HepG2 (cell line): Measurements from ENCODE around the gene BBC3. TPM values are rescaled to one million over a fixed set of nuclear protein-coding genes. Genes with fewer than 3 reads are reported as not detected.

Source experiments
- ARNTL ChIP-seq: sonication (generic); formaldehyde crosslinking; IDR thresholded peaks from 2 replicates; pipeline ENCODE4 v1.4.0; 2020; ENCODE audit warnings: mild to moderate bottlenecking, missing genetic modification reagents
- ASH2L ChIP-seq: fragments of 300-600, 200-600 bp; sonication (generic); IDR thresholded peaks from 2 replicates; pipeline ENCODE4 v1.7.0; 2017; ENCODE audit warnings: low read depth, mild to moderate bottlenecking, moderate library complexity, mixed read lengths, low read length; ENCODE audit not compliant: insufficient read length
- CREM ChIP-seq, 2 experiments: sonication (generic) in 1 of 2; formaldehyde crosslinking in 1 of 2; IDR thresholded peaks; 2 replicates each; pipeline versions ENCODE4 v1.4.0 to v1.6.1; 2016 to 2020; ENCODE audit warnings: antibody characterized with exemption in 1 of 2, mild to moderate bottlenecking in 1 of 2, missing genetic modification reagents in 1 of 2
- ELF3 ChIP-seq: IDR thresholded peaks from 2 replicates; pipeline ENCODE4 v1.6.1; 2016; ENCODE audit warnings: missing genetic modification reagents, missing compliant biosample characterization
- GATAD2A ChIP-seq: IDR thresholded peaks from 2 replicates; pipeline ENCODE4 v1.6.1; 2016
- HNF4G ChIP-seq, 2 experiments: sonication (generic) in 1 of 2; formaldehyde crosslinking in 1 of 2; IDR thresholded peaks; 2 replicates each; pipeline versions ENCODE4 v1.4.0 to v1.6.1; 2011 to 2020; ENCODE audit warnings: borderline replicate concordance in 2 of 2, low read depth in 2 of 2, mild to moderate bottlenecking in 2 of 2, low read length in 1 of 2, missing genetic modification reagents in 1 of 2, moderate library complexity in 1 of 2
- KAT8 ChIP-seq: IDR thresholded peaks from 2 replicates; pipeline ENCODE4 v1.6.1; 2016; ENCODE audit warnings: missing genetic modification reagents, missing compliant biosample characterization
- MTA3 ChIP-seq: sonication (generic); formaldehyde crosslinking; IDR thresholded peaks from 2 replicates; pipeline ENCODE4 v1.4.0; 2020; ENCODE audit warnings: missing genetic modification reagents
- RBAK ChIP-seq: sonication (generic); formaldehyde crosslinking; IDR thresholded peaks from 2 replicates; pipeline ENCODE4 v1.5.1; 2020; ENCODE audit warnings: mild to moderate bottlenecking, missing genetic modification reagents
- RXRA ChIP-seq: sonication (generic); formaldehyde crosslinking; IDR thresholded peaks from 2 replicates; pipeline ENCODE4 v1.5.1; 2020; ENCODE audit warnings: missing genetic modification reagents
- SOX13 ChIP-seq, 3 experiments: fragments of 450-650 bp in 1 of 3; sonication (generic) in 1 of 3; formaldehyde crosslinking in 1 of 3; IDR thresholded peaks in 2 of 3; conservative IDR thresholded peaks in 1 of 3; 2 replicates each; pipeline versions ENCODE4 v1.5.0 to v1.6.1; 2016 to 2020; ENCODE audit warnings: antibody characterized with exemption in 1 of 3, mild to moderate bottlenecking in 1 of 3, missing compliant biosample characterization in 1 of 3, missing genetic modification reagents in 1 of 3, moderate library complexity in 1 of 3
- THAP11 ChIP-seq: IDR thresholded peaks from 2 replicates; pipeline ENCODE4 v1.6.1; 2016; ENCODE audit warnings: missing biosample characterization, missing genetic modification reagents
- ZNF124 ChIP-seq: sonication (generic); formaldehyde crosslinking; IDR thresholded peaks from 2 replicates; pipeline ENCODE4 v1.4.0; 2020; ENCODE audit warnings: missing genetic modification reagents
- ZNF205 ChIP-seq: IDR thresholded peaks from 2 replicates; pipeline ENCODE4 v1.6.1; 2018; ENCODE audit warnings: missing biosample characterization, missing genetic modification reagents
- ZNF232 ChIP-seq: sonication (generic); formaldehyde crosslinking; IDR thresholded peaks from 2 replicates; pipeline ENCODE4 v1.4.0; 2020; ENCODE audit warnings: missing genetic modification reagents, borderline replicate concordance
- ZNF563 ChIP-seq: sonication (generic); formaldehyde crosslinking; IDR thresholded peaks from 2 replicates; pipeline ENCODE4 v1.8.0; 2022; ENCODE audit warnings: mild to moderate bottlenecking, moderate library complexity, missing genetic modification reagents
- ZSCAN9 ChIP-seq: IDR thresholded peaks from 2 replicates; pipeline ENCODE4 v1.6.1; 2016; ENCODE audit warnings: borderline replicate concordance
- polyA plus RNA-seq, 8 experiments: library from polyadenylated mRNA; depleted of rRNA in 3 of 8; stranded (reverse) in 7 of 8; unstranded in 1 of 8; fragments of >200 nt; fragmentation: Illumina TruSeq in 4 of 8; extraction: Trizol in 4 of 8; gene quantifications; 2 replicates each; pipeline versions ENCODE4 v1.2.1 to v1.2.3, GENCODE V29; 2011 to 2016; ENCODE audit warnings: low read depth in 4 of 8, missing spikeins in 1 of 8, mixed read lengths in 1 of 8; ENCODE audit not compliant: insufficient read depth in 1 of 8
- total RNA-seq, 5 experiments: library from RNA; depleted of rRNA; stranded (reverse); fragments of >200 nt; fragmentation: Illumina TruSeq; extraction: Trizol; gene quantifications; 2 replicates each; pipeline ENCODE4 v1.2.3, GENCODE V29; 2016; ENCODE audit warnings: low read depth in 1 of 5
- TF ChIP-seq, protein P1 (sequence below): sonication (generic); formaldehyde crosslinking; IDR thresholded peaks from 2 replicates; pipeline ENCODE4 v1.4.0; 2020; ENCODE audit warnings: missing genetic modification reagents, borderline replicate concordance
- TF ChIP-seq, protein P2 (sequence below): sonication (generic); formaldehyde crosslinking; conservative IDR thresholded peaks from 2 replicates; pipeline ENCODE4 v1.4.0; 2020; ENCODE audit warnings: mild to moderate bottlenecking, missing genetic modification reagents, moderate library complexity
- TF ChIP-seq, protein P3 (sequence below), 2 experiments: sonication (generic) in 1 of 2; formaldehyde crosslinking in 1 of 2; IDR thresholded peaks; 2 replicates each; pipeline versions ENCODE4 v1.4.0 to v1.6.1; 2018 to 2020; ENCODE audit warnings: missing genetic modification reagents in 2 of 2, borderline replicate concordance in 1 of 2, low read depth in 1 of 2, mild to moderate bottlenecking in 1 of 2, missing biosample characterization in 1 of 2

BBC3 gene
- total and polyA plus RNA-seq, 2 of the 13 experiments (the other 11 are each of a cell fraction or from before 2014, with no cell fraction given) = 6.1 to 8.8 TPM

DNA sequence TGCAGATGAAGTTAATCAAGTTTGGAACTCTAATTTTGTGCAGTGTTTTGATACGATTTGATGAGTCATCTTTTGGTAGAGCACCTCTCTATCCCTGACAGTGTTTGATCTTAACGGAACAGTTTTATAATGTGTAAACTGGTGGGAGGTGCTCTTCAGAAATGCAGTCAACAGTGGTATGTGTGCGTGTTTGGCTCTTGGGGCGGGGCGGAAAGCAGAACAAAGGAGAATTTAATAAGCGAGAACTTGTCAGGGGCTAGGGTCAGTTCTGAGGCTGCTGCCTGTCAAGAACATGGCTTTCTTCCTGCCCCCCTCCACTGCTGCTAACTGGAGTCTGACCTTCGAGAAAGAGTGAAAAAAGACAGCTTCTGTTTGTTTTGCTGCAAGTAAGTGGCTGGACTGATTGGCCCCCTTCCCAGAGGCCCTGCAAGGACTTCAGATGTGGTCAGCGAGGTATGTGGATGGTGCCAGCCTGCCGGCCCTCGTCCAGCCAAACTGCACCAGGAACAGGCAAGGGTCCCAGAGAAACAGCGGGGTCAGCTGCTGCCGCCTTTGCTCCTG, 40.8 kb downstream of the BBC3 start (continued):
- TF ChIP-seq, protein P1, sequence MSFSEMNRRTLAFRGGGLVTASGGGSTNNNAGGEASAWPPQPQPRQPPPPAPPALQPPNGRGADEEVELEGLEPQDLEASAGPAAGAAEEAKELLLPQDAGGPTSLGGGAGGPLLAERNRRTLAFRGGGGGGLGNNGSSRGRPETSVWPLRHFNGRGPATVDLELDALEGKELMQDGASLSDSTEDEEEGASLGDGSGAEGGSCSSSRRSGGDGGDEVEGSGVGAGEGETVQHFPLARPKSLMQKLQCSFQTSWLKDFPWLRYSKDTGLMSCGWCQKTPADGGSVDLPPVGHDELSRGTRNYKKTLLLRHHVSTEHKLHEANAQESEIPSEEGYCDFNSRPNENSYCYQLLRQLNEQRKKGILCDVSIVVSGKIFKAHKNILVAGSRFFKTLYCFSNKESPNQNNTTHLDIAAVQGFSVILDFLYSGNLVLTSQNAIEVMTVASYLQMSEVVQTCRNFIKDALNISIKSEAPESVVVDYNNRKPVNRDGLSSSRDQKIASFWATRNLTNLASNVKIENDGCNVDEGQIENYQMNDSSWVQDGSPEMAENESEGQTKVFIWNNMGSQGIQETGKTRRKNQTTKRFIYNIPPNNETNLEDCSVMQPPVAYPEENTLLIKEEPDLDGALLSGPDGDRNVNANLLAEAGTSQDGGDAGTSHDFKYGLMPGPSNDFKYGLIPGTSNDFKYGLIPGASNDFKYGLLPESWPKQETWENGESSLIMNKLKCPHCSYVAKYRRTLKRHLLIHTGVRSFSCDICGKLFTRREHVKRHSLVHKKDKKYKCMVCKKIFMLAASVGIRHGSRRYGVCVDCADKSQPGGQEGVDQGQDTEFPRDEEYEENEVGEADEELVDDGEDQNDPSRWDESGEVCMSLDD (CRISPR knock-in tag) = no peak
- TF ChIP-seq GATAD2A (CRISPR knock-in tag) = peak; percentile 85
- no peak for TF ChIP-seq ARNTL
- TF ChIP-seq SOX13 (IDR thresholded peaks at IDR 0.05) = peak; percentile 75
- TF ChIP-seq SOX13 (CRISPR knock-in tag; conservative IDR thresholded peaks at IDR 0.05 in 1 of 2, IDR thresholded peaks at IDR 0.05 in 1 of 2) = peak in 1 of 2 experiments; percentile 83; a peak in 2 of 4 replicates
- TF ChIP-seq RXRA (CRISPR knock-in tag) = peak; percentile 89
- TF ChIP-seq HNF4G (IDR thresholded peaks at IDR 0.05; ENCODE audit: borderline replicate concordance, low read depth, low read length) = peak; percentile 63; the same call in 1 of the 2 replicates
- TF ChIP-seq HNF4G (CRISPR knock-in tag; IDR thresholded peaks at IDR 0.05; ENCODE audit: borderline replicate concordance, low read depth) = peak; percentile 54; the same call in 1 of the 2 replicates
- TF ChIP-seq ZNF124 = 0 out of 2 replicates have a peak, but pooled peaks have one; percentile 52
- TF ChIP-seq, protein P2, sequence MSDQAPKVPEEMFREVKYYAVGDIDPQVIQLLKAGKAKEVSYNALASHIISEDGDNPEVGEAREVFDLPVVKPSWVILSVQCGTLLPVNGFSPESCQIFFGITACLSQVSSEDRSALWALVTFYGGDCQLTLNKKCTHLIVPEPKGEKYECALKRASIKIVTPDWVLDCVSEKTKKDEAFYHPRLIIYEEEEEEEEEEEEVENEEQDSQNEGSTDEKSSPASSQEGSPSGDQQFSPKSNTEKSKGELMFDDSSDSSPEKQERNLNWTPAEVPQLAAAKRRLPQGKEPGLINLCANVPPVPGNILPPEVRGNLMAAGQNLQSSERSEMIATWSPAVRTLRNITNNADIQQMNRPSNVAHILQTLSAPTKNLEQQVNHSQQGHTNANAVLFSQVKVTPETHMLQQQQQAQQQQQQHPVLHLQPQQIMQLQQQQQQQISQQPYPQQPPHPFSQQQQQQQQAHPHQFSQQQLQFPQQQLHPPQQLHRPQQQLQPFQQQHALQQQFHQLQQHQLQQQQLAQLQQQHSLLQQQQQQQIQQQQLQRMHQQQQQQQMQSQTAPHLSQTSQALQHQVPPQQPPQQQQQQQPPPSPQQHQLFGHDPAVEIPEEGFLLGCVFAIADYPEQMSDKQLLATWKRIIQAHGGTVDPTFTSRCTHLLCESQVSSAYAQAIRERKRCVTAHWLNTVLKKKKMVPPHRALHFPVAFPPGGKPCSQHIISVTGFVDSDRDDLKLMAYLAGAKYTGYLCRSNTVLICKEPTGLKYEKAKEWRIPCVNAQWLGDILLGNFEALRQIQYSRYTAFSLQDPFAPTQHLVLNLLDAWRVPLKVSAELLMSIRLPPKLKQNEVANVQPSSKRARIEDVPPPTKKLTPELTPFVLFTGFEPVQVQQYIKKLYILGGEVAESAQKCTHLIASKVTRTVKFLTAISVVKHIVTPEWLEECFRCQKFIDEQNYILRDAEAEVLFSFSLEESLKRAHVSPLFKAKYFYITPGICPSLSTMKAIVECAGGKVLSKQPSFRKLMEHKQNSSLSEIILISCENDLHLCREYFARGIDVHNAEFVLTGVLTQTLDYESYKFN (CRISPR knock-in tag) = peak; percentile 68
- TF ChIP-seq, protein P3, sequence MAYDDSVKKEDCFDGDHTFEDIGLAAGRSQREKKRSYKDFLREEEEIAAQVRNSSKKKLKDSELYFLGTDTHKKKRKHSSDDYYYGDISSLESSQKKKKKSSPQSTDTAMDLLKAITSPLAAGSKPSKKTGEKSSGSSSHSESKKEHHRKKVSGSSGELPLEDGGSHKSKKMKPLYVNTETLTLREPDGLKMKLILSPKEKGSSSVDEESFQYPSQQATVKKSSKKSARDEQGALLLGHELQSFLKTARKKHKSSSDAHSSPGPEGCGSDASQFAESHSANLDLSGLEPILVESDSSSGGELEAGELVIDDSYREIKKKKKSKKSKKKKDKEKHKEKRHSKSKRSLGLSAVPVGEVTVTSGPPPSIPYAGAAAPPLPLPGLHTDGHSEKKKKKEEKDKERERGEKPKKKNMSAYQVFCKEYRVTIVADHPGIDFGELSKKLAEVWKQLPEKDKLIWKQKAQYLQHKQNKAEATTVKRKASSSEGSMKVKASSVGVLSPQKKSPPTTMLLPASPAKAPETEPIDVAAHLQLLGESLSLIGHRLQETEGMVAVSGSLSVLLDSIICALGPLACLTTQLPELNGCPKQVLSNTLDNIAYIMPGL (CRISPR knock-in tag; IDR thresholded peaks at IDR 0.05; ENCODE audit: borderline replicate concordance in 1 of 2, low read depth in 1 of 2) = peak in 1 of 2 experiments; percentile 26; a peak in 1 of 4 replicates
- peak; percentile 66 for TF ChIP-seq ELF3 (CRISPR knock-in tag)
- TF ChIP-seq MTA3 (CRISPR knock-in tag) = no peak
- no peak for TF ChIP-seq ZNF205 (CRISPR knock-in tag)
- peak; percentile 65 for TF ChIP-seq ASH2L
- TF ChIP-seq ZSCAN9 (CRISPR knock-in tag) = no peak
- no peak for TF ChIP-seq RBAK (CRISPR knock-in tag)
- TF ChIP-seq THAP11 (CRISPR knock-in tag) = 0 out of 2 replicates have a peak, but pooled peaks have one; percentile 8
- no peak for TF ChIP-seq ZNF563 (CRISPR knock-in tag)
- no peak for TF ChIP-seq KAT8
- peak; percentile 88 for TF ChIP-seq CREM (IDR thresholded peaks at IDR 0.05)
- no peak for TF ChIP-seq CREM (CRISPR knock-in tag; IDR thresholded peaks at IDR 0.05)
- TF ChIP-seq ZNF232 (CRISPR knock-in tag) = no peak
